B cell (primary cell): ENCODE measurements around the gene IDNK. TPM values are rescaled to one million over a fixed set of nuclear protein-coding genes. Genes with fewer than 3 reads are reported as not detected.

ENCODE experiments used
- ATAC-seq: fragments of 200-7000 bp; cut with Tn5 transposase; one replicate; pipeline ENCODE4 v1.10.0; 2021; ENCODE audit warnings: low read depth, mild to moderate bottlenecking, moderate number of reproducible peaks, moderate library complexity
- CTCF ChIA-PET: fragments of 350-600 bp; sonication (Branson Sonifier 250); formaldehyde crosslinking; loops from one replicate; lab custom pipeline; 2021; ENCODE audit warnings: antibody characterized with exemption, inconsistent platforms; lab: Charles Lee
- POLR2A ChIA-PET: fragments of 350-600 bp; sonication (Branson Sonifier 250); formaldehyde crosslinking; loops from one replicate; lab custom pipeline; 2021; ENCODE audit warnings: antibody characterized with exemption; lab: Charles Lee
- DNase-seq: peaks from one replicate; pipeline ENCODE4 v3.0.0; 2013
- H2AFZ ChIP-seq: 2 replicates; pipeline ENCODE4 v1.6.1; 2012; ENCODE audit warnings: mild to moderate bottlenecking, low read depth, low read length; ENCODE audit not compliant: insufficient read depth, poor library complexity, severe bottlenecking
- H3K27ac ChIP-seq, 2 donors: 1 replicate in 1 of 2; 2 replicates in 1 of 2; pipeline ENCODE4 v1.5.1; 2012 to 2013; ENCODE audit warnings: low read length in 2 of 2, mild to moderate bottlenecking in 2 of 2, moderate library complexity in 1 of 2
- H3K27me3 ChIP-seq, 4 experiments: fragments of 200-600 bp in 1 of 4; sonication (generic) in 1 of 4; replicated peaks in 1 of 4; 1 replicate in 2 of 4; 2 replicates in 2 of 4; pipeline versions ENCODE4 v1.6.1 to v1.7.0; 2013 to 2016; ENCODE audit warnings: low read length in 3 of 4, mild to moderate bottlenecking in 2 of 4, mixed read lengths in 1 of 4, moderate library complexity in 1 of 4; ENCODE audit not compliant: insufficient read depth in 4 of 4, control insufficient read depth in 3 of 4; ENCODE audit errors: control extremely low read depth in 1 of 4
- H3K36me3 ChIP-seq, 2 experiments: replicated peaks in 1 of 2; 1 replicate in 1 of 2; 2 replicates in 1 of 2; pipeline versions ENCODE4 v1.6.1 to v1.7.1; 2013; ENCODE audit warnings: low read length in 1 of 2; ENCODE audit not compliant: insufficient read depth in 2 of 2, control insufficient read depth in 1 of 2; ENCODE audit errors: control extremely low read depth in 1 of 2, extremely low read depth in 1 of 2
- H3K4me1 ChIP-seq, 2 donors: fragments of 200-600 bp in 1 of 2; sonication (generic) in 1 of 2; 1 replicate in 1 of 2; 2 replicates in 1 of 2; pipeline versions ENCODE4 v1.5.1 to v1.6.1; 2013 to 2017; ENCODE audit warnings: low read length in 2 of 2; ENCODE audit not compliant: control insufficient read depth in 2 of 2, insufficient read depth in 2 of 2
- H3K4me2 ChIP-seq: replicated peaks from 2 replicates; pipeline ENCODE3; 2012; ENCODE audit warnings: mild to moderate bottlenecking, low read depth, low read length; ENCODE audit not compliant: poor library complexity, severe bottlenecking
- H3K4me3 ChIP-seq, 5 experiments: fragments of 200-600 bp in 1 of 5; sonication (generic) in 1 of 5; 1 replicate in 3 of 5; 2 replicates in 2 of 5; pipeline versions ENCODE4 v1.5.1 to v1.7.0; 2011 to 2016; ENCODE audit warnings: low read length in 4 of 5, mild to moderate bottlenecking in 4 of 5, low read depth in 2 of 5, control low read depth in 1 of 5, moderate library complexity in 1 of 5; ENCODE audit not compliant: insufficient read depth in 1 of 5; ENCODE audit errors: control extremely low read depth in 1 of 5, extremely low read depth in 1 of 5
- H3K79me2 ChIP-seq: fragments of 200-600 bp; sonication (generic); one replicate; pipeline ENCODE4 v1.6.0; 2016; ENCODE audit warnings: low read length; ENCODE audit not compliant: control insufficient read depth, insufficient read depth
- H3K9ac ChIP-seq: fragments of 200-600 bp; sonication (generic); 2 replicates; pipeline ENCODE4 v1.6.1; 2017; ENCODE audit warnings: mild to moderate bottlenecking, low read length, moderate library complexity
- H3K9me3 ChIP-seq, 3 donors: one replicate each; pipeline versions ENCODE4 v1.6.1 to v1.7.1; 2013; ENCODE audit warnings: low read length in 2 of 3; ENCODE audit not compliant: control insufficient read depth in 2 of 3, insufficient read depth in 1 of 3; ENCODE audit errors: control extremely low read depth in 1 of 3
- H4K20me1 ChIP-seq: 2 replicates; pipeline ENCODE4 v1.6.0; 2012; ENCODE audit warnings: mild to moderate bottlenecking, low read length; ENCODE audit not compliant: insufficient read depth, control insufficient read depth, poor library complexity, severe bottlenecking
- H3K27ac Mint-ChIP-seq: one replicate; pipeline ENCODE4 v1.8.0; 2021; ENCODE audit warnings: mixed read lengths
- H3K27me3 Mint-ChIP-seq: one replicate; pipeline ENCODE4 v1.8.0; 2021; ENCODE audit warnings: mixed read lengths
- H3K4me1 Mint-ChIP-seq: one replicate; pipeline ENCODE4 v1.8.0; 2021; ENCODE audit warnings: mixed read lengths
- H3K4me3 Mint-ChIP-seq: one replicate; pipeline ENCODE4 v1.8.0; 2021; ENCODE audit warnings: mixed read lengths
- H3K9me3 Mint-ChIP-seq: one replicate; pipeline ENCODE4 v1.8.0; 2022; ENCODE audit warnings: mixed read lengths; ENCODE audit not compliant: insufficient read depth
- EZH2 ChIP-seq: IDR thresholded peaks from 2 replicates; pipeline ENCODE4 v1.6.1; 2012; ENCODE audit warnings: borderline replicate concordance, low read depth, mild to moderate bottlenecking, moderate library complexity, low read length; ENCODE audit not compliant: insufficient read depth, poor library complexity, severe bottlenecking
- WGBS: methylation state at CpG from one replicate; pipeline ENCODE4 v1.1.5; 2013; ENCODE audit warnings: missing lambda C conversion rate; ENCODE audit not compliant: insufficient coverage; 5-methylcytosine and 5-hydroxymethylcytosine counted together
- intact Hi-C: fragments of 100-400 bp; cut with micrococcal nuclease; formaldehyde crosslinking; loops from one replicate; pipeline ENCODE4 v1.10.0; 2022
- polyA plus RNA-seq: library from polyadenylated mRNA; depleted of rRNA; stranded (reverse); fragments of >200 nt; gene quantifications from 2 replicates; pipeline ENCODE4 v1.2.3, GENCODE V29; 2012
- total RNA-seq, 2 donors: library from RNA; stranded (reverse); fragments of 120-200 nt in 1 of 2; gene quantifications; 1 replicate in 1 of 2; 2 replicates in 1 of 2; pipeline versions ENCODE4 v1.2.3 to v1.2.4, GENCODE V29; 2013 to 2022
- TF ChIP-seq, protein P1 (sequence below): fragments of 200-600 bp; IDR thresholded peaks from one replicate; pipeline ENCODE4 v1.8.0; 2022; ENCODE audit warnings: antibody characterized with exemption, mild to moderate bottlenecking

The IDNK gene
- total and polyA plus RNA-seq, 2 donors (not counting 1 experiment from before 2014, with no cell fraction given): 9.3 to 11.6 TPM

DNA sequence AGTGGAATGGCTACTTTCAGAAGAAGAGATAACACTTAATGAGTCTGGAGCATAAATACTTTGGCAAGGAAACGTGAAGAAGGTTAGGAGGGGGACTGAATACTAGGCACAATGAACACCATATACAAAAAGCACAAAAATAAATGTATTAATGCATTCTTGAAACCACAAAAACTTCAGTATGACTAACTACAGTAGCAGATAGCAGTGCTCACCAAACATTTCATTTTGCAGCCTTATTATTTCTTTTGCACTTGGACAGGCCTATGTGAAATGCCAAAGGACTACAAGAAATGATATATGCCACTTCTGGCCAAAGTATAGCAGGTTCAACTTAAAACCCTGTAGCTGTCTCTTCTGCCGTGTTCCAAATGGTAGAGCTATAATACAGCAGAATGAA is 58.5 kb downstream of the IDNK start:
- no peak overlapping the region for H3K4me2 ChIP-seq
- ChIA-PET CTCF (no interaction called here), POLR2A (no interaction called here)
- peaks cover 7% of the 10 kb centered on the region for H3K4me1 Mint-ChIP-seq
- H3K9me3 Mint-ChIP-seq: no peaks in the 10 kb centered on the region
- H3K27me3 Mint-ChIP-seq: no peaks in the 10 kb centered on the region
- H3K27ac ChIP-seq: no peak overlapping the region
- H3K36me3 ChIP-seq: peaks cover 14 to 53% of the 10 kb centered on the region in 2 experiments
- H3K4me1 ChIP-seq: no peaks in the 10 kb centered on the region
- H2AFZ ChIP-seq: no peak overlapping the region
- H3K27me3 ChIP-seq: no peaks in the 10 kb centered on the region
- H3K4me3 ChIP-seq: no peak overlapping the region
- H3K9me3 ChIP-seq: no peaks in the 10 kb centered on the region
- H3K79me2 ChIP-seq: peaks cover 63% of the 10 kb centered on the region
- no peak overlapping the region for H3K9ac ChIP-seq
- DNase-seq: no peak
- intact Hi-C loops: no loop called here
- TF ChIP-seq, protein P1, sequence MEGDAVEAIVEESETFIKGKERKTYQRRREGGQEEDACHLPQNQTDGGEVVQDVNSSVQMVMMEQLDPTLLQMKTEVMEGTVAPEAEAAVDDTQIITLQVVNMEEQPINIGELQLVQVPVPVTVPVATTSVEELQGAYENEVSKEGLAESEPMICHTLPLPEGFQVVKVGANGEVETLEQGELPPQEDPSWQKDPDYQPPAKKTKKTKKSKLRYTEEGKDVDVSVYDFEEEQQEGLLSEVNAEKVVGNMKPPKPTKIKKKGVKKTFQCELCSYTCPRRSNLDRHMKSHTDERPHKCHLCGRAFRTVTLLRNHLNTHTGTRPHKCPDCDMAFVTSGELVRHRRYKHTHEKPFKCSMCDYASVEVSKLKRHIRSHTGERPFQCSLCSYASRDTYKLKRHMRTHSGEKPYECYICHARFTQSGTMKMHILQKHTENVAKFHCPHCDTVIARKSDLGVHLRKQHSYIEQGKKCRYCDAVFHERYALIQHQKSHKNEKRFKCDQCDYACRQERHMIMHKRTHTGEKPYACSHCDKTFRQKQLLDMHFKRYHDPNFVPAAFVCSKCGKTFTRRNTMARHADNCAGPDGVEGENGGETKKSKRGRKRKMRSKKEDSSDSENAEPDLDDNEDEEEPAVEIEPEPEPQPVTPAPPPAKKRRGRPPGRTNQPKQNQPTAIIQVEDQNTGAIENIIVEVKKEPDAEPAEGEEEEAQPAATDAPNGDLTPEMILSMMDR: no peak
- TF ChIP-seq EZH2: no peak
- H4K20me1 ChIP-seq: peaks cover 58% of the 10 kb centered on the region
- no peak overlapping the region for H3K27ac Mint-ChIP-seq
- ATAC-seq: no peak
- WGBS: no CpG with 5 or more reads among the region's 2 CpGs
- no peak overlapping the region for H3K4me3 Mint-ChIP-seq

DNA sequence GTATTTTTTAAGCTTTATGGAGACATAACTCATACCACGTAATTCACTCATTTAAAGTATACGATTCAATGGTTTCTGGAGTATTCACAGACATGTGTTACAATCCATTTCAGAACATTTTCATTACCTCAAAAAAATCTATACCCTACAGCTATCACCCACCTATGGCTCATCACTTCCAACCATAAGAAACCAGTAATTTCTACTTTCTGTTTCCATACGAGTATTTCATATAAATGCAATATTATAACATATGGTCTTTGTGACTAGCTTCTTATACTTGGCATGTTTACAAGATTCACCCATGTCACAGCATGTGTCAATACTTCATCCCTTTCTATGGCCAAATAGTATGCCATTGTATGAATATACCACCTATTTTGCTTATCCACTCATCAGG is 66.0 kb downstream of the IDNK start:
- Histone ChIP-seq H3K79me2 (peaks cover 100% of the 10 kb centered on the region), H3K9ac (no peak overlapping the region), H3K4me2 (no peak overlapping the region), H3K27ac (no peak overlapping the region), H3K27me3 (no peaks in the 10 kb centered on the region), H3K36me3 (peaks cover 0 to 5% of the 10 kb centered on the region in 2 experiments), H2AFZ (no peak overlapping the region), H3K9me3 (no peaks in the 10 kb centered on the region), H4K20me1 (peaks cover 93% of the 10 kb centered on the region), H3K4me1 (peaks cover 8 to 26% of the 10 kb centered on the region in 2 donors), H3K4me3 (no peak overlapping the region)
- POLR2A ChIA-PET: no interaction called here
- ATAC-seq: no peak
- CTCF ChIA-PET: interaction anchor here (1.2 to 1.5 kb wide), 2 partner anchors 10 to 19 kb away, joined by 3 to 5 read pairs; partner anchors contain the start of gene UBQLN1
- Mint-ChIP-seq H3K27me3 (no peaks in the 10 kb centered on the region), H3K27ac (no peak overlapping the region), H3K9me3 (no peaks in the 10 kb centered on the region), H3K4me3 (no peak overlapping the region), H3K4me1 (peaks cover 67% of the 10 kb centered on the region)
- WGBS: 90% methylated on average over 2 of the region's 3 CpGs
- intact Hi-C loops: no loop called here
- DNase-seq: no peak
- no peak for TF ChIP-seq EZH2
- TF ChIP-seq, protein P1: no peak
